ENCODE measurements around the gene PREX1.
"Not testable (repeated sequence)": the region's sequence is repeated elsewhere in the genome, so short reads cannot be mapped to it uniquely, and the experiment has no call there.

Gene PREX1

DNA sequence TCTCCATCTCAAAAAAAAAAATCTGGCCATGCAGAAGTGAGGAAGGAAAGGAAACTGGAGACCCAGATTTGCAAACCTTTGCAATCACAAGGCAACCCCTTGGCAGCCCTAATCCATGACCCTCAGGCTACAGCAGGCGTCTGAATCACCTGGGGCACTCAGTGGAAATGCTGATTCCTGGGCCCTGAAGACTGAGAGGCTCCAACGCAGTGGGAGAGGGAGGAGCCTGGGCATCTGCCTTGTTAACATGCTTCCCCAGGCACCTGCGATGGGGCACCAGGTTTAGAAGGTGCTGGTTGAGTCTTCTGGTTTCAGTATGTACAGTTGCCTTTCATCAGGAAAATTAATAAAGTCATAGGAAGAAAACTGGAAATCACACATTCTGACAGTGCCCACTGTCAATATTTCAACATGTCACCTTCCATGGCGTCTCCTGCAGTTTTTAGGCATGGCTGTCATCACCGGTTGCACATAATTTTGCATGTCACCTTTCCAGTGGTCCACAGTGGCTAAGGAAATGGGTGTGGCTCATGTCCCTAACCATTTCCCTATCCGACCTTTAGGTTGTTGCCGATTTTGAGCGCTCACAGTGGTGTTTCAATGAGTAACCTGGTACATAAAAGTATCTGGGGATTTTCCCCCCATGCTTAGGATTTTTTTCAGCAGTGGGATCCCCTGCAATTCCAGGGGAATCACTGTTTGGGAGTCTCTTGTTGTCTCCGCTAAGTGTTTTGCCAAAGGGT is 56.9 kb downstream of the PREX1 start:
- no peak for DNase-seq

DNA sequence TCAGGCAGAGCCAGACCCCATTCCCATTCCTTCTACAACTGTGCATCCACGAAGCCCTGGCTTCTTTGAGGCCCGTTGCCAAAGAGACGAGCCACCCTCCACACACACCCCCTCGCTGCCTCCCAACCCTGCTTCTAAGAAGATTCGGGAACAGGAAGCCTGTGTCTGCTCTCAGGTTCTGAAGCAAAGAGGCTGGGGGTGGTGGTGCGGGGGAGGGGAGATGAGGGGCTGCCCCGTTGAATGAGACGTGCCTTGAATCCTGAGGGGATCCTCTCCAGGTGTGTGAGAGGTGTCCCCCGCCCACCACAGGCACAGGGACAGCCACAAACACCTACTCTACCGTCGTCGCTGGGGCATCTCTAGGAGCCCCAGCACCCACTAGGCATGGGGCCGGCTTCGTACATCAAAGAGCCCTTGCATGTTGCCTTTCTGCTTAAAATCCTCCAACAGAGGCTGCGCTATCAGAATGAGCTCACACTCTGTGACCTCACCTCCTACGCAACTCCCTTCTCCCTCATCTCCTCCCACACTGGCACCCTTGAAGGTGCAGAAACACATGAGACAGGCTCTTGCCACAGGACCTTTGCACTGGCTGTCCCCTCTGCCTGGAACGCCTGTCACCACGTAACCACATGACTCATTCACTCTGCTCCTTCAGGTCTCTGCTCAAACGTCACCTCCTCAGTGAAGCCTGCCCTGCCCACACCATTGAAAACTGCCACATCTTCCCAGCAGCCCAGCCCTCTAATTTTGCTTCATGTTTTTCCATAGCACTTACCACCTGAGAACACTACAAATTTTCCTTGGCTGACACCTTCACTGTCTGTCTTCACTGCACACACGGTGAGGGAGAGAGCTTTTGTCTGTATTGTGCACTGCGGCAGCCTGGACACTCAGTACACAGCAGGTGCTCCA is 58.5 kb downstream of the PREX1 start:
- no peak for DNase-seq

DNA sequence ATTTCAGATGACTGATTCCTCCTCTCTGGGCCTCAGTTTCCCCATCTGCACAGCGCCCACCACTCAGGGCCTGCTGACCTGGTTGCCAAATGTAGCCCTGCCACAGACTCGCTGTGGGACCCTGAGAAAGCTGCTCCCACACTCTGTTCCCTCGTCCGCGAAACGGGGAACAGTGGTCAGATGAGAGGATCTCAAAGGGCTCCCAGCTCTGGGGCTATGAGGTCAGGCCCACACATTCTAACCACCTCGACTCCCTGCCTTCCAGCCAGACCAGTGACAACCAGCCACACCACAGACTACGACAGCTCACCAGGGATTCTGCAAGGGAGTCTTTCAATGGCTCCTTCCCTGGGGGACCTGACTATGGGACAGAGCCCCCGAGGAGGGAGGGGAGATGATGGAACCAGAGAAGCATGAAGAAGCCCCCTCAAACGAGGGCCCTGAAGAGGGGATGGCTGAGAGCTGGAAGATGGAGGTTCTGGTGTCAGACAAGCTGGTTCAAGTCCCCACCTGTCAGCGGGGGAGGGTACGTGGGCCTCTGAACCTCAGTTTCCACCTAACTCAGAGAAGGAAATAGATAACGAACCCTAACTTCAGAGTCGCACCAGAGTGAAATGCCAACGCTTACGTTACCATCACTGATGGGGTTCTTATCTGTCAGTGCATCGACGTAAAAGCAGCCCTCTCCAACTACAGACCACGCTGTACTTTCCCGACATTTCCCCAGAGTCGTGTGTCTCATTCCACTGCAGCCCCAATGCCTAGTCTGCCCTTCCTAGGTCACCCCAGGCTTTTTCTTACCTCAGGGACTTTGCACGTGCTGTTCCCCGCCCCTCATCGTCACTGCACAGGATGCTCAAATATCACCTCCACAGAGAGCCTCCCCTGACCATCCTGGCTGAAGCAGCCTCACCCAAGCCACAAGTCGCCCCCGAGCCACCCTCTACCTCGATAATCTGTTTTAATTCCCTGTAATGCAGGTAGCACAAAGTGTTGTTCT is 60.5 kb downstream of the PREX1 start:
- no peak for DNase-seq

DNA sequence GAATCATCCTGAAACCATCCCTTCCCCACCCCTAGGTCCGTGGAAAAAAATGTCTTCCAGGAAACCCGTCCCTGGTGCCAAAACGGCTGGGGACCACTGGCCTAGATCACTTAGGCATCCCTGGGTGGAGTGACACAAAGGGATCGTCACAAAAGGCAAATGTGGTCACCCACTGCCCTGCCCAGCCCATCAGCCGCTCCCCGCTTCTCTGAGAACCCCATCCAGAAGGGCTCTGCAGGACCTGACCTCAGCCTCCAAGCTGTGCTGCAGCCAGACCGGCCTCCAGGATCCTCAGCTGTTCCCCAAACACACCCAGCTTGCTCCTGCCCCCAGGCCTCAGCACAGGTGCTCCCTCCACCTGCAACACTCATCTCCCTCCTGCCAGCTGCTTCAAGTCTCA is 61.6 kb downstream of the PREX1 start:
- DNase-seq, result no peak

DNA sequence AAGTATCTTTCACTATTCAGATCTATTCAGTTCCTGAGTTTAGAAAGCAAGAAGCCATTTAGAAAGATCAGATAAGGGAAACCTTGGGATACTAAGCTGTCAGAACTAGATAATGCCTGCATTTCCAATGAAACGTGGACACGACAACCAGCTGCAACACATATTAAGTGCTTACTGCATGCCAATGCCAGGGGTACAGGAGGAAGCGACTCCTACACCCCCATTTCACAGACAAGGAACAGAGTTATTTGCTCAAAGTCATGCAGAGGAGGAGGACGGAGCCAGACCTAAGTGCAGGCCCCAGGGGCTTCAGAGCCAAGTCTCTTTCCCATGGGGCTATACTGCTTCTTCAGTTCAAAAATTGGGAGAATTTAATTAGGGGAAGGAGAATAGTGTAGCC is 62.4 kb downstream of the PREX1 start:
- no peak for DNase-seq

DNA sequence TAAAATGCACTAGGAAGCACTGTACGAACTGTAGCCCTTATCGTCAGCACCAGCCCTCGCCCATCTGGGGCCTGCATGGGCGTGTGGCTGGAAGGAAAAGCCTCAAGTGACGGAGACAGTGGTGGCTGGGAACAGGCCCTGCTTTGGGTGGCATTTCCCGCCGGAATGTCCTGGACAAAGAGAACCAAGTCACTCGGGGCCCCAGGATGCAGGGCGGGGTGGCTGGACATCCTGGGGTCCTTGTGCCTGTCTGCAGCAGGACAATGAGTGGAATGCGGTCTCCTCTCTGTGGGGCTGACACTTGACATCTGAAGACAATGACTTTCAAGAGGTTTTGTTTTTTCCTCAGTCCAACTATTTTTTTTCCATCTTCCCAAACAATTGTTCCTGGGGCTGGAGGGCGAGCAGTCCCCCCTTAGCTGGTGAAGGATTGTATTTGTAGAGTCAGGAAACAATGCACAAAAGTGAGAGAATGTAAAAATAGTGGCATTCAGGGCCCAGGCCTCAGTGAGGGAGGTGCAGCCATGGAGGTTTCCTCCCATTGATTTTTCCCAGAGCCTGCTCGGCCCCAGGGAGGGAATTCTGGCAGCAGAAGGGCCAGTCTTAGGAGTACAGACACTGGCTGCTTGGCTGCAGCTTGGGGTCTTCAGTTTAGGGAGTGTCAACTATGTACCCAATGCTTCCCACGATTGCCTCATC is 64.4 kb downstream of the PREX1 start:
- no peak for DNase-seq

DNA sequence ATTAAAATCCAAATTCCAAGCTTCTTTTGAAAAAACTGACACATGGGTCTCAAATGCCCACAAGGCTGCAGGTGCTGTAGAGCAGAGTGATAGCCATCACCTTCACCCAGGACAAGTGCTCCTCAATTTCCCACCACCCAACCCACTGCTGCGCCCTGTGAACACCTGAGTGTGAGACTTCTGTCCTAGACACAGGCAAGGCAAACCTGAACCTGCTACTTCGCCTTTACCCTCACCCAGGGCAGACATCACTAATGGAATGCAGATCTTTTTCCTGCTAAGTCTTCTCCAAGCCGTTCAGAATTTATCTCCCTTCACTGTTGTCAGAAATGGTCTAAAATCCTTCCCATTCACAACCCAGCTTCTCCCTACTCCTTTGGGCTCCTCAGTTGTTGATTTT is 65.9 kb downstream of the PREX1 start:
- DNase-seq, result no peak

DNA sequence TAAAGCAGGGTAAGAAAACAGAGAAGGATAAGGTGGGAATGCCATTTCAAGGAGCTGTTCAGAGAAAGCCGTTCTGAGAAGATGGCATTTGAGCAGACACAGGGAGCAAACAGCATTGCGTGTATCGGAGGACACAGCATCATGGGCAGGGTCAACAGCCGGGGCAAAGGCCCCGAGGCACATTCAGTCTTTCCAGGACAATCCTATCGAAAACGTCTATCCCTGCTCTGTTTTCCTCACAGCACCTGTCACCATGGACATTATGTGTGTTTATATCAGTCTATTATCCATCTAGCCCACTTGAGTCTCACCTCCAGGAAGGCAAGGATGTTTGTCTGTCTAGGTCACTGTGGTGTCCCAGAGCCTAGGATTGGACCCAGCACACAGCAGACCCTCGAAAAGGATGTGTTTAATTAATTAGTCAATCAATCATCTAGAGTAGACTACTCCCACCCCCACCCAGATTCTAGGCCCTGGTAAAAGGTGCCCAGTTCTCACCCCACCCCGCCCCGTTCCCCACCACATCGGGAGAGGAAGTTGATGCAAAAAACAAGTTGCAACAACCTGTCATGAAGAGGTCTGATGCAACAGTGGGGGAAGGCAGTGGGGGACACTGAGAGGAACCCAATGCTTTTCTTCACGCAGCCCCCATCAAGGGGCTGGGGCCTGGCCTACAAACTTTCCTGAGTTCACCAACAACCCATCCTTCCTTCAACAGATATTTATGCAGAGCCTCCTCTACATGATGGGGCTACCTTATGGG is 66.6 kb downstream of the PREX1 start:
- no peak for DNase-seq

DNA sequence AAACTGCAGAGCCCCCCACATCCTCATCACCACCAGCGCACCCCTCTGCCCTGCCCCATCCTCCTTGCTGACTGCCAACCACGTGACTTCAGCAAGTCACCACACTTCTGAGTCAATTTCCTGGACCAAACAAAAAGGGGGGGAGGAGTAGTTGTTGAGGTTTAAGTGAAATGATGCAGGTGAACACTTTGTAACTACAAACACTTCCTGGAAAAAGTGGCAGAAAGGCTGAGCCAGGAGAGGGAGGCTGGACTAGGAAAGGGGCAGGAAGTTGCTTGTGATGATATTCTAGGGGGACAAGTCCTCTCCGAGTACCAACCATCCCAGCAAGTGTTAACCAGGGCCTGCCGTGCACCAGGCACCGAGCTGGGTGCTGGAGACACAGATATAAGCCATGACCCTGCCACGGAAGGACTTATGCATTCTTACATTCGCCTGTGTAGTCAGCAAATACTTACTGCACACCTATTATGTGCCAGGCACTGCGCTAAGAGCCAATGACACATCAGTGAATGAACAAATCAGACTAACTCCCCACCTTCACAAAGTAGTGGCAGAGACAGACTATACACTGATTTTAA is 67.3 kb downstream of the PREX1 start:
- no peak for DNase-seq

DNA sequence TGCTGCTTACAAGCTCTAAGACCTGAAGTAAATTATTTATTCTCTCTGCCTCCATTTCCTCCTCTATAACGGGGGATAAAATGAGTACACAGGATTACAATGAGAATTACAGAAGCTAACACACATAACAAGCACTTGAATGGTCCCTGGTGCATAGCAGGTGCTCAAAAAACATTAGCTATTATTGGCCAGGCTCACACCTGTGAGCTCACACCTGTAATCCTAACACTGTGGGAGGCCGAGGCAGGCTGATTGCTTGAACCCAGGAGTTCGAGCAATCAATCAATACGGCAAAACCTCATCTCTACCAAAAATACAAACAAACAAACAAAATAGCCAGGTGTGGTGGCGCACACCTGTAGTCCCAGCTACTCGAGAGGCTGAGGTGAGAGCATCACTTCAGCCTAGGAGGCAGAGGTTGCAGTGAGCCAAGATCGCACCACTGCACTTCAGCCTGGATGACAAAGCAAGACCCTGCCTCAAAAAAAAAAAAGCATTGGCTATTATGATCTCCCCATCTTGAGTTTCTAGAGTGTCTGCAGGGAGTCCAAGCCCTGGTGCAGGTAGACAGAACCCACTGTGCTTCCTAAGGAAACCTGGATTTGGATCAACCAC is 68.1 kb downstream of the PREX1 start:
- no peak for DNase-seq

DNA sequence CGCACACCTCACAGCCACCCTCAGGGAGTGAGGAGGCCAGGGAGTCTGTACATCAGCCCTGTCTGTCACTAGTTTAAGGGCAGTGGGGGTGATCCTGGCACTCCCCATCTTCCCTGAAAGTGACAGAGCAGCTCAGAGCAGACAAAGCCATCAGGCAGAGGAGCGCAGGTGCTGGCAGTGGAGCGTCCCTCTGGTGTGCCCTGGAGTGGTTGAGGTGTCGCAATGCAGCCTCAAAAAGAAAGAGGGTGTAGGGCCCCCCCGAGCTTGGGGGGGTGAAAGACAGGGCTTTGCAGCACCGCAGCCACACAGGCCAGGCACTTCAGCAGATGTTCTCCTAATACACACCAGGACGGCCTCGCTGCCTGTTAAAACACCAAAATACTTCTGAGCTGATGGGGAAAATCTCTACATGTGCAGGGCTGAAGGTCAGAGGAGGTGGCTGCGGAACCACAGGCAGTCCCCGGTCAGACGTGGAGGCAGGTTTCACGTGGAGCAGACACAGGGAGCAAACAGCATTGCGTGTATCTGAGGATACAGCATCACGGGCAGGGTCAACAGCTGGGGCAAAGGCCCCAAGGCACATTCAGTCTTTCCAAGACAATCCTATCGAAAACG is 69.5 kb downstream of the PREX1 start:
- no peak for DNase-seq

DNA sequence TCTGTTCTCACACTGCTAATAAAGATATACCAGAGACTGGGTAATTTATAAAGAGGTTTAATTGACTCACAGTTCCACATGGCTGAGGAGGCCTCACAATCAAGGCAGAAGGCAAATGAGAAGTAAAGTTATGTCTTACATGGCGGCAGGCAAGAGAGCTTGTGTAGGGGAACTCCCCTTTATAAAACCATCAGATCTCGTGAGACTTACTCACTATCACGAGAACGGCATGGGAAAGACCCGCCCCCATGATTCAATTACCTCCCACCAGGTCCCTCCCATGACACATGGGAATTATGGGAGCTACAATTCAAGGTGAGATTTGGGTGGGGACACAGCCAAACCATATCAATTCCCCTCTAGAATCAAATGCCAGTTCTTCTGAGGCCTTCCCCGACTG is 71.0 kb downstream of the PREX1 start:
- not testable (repeated sequence) for DNase-seq

DNA sequence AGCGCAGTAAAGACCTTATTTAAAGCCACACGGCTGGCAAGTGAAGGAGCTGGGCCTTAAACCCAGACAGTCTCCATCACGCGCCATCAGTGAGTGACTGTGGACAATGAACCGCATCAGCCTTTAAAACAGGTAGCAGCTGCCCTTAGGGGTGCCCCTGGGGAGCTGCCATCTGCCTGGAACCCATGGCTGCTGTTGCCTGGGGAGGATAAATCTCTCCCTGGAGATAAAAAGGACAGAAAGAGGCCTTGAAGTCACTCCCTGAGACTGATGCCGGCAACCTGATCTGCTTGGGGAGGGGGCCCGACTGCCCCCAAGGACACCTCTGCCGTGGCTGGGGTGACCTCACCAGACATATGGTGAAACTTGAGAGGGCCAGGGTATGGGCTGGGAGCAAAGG is 73.5 kb downstream of the PREX1 start:
- peak; percentile 12 for DNase-seq

DNA sequence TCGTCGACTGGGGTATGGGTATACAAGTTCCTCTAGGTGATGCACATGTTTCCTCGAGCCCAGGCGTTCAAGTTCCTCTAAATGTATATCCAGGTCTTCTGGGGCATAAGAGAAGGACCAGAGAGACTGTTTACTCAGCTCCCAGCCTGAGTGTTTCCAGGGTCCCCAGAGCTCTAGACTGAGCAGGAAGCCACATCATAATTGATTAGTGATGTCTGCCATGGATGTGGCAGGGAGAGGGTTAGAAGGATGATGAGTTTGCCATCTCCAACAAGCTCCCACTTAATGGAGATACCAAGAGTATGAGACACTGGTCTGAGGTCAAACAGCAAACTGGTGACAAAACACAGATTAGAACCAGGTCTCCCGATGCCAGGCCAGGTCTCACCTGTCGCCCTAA is 74.8 kb downstream of the PREX1 start:
- DNase-seq, result no peak

DNA sequence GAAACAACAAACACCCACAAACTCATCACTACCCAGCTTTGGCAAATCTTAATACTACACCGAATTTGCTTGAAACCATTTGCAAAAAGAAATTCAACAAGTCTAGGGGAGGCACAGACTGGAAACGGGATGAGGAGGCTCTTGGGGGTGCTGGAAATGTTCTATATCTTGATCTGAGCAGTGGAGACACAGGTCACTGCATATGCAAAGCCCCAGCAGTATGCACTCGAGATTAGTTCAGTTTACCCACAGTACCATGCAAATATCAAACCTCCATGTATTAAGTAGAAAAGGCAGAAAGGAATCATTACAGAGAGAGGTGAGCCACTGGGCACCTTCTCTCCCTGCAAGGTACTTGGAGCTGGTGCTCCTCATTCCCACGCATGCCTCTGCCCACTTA is 75.9 kb downstream of the PREX1 start:
- DNase-seq, result peak; percentile 93

DNA sequence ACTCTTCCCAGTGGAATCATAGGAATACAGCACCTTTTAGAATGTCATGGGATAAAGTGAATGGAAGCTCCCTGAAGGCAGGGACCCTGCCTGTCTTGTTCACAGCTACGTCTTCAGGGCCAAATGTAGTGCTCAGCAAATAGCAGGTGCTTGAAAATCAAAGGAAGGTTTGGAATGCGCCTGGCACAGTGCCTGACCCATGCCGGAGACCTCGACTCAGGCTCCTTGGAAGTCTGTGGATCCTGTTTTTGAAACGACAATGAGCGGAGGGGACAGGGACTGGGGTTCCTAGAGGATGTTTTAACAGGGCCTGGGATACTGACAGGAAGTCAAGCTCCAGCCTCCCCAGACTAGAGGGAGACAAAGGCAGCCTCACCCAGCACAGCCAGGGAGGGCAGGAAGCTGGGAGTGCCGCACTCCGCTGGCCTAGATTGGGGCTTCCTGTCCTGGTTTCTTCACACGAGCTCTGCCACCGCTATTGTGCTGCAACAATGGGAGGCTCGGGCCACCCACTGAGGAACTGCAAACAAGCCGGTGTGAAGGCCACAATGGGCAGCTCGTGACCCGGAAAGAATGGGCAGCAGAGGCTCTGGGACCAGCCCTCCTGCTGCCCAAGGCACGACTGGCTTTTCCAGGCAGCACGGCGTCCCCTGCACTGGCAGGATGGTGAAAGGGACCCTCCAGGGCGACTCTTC is 76.7 kb downstream of the PREX1 start:
- no peak for DNase-seq

DNA sequence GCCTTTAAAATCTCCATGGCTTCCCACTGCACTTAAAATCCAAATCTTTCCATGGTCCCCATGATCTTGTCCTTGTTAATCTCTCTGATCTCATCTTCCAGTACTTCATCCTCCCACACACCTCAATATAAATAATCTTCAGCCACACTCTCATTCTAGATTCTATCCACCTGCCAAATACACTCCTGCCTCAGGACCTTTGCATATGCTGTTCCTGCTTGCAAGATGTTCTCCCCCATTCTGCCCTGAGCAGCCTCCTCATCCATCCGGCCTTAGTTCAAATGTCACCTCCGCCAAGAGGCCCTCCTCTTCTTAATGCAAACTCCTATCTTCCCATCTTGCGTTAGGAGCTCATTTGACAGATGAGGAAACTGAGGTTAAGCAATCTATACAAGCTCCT is 77.4 kb downstream of the PREX1 start:
- no peak for DNase-seq

DNA sequence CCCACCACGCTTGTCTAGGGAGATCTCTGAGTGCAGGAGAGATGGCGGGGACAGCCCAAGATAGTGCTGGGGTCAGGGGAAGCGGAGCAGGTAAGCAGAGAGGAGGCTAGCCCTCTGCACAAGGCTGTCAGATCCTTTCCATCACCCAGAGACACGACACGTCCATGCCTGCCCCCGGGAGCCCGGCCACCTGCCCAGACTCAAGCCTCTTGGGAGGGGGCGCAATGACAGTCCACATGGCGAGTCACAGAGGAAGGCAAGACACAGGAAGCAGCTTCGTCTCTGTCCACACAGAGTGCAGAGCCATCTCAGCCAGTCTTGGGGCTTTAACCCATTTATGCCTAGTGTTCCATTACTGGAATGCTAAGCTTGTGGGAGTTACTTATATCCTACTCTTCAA is 78.4 kb downstream of the PREX1 start:
- DNase-seq, result no peak

DNA sequence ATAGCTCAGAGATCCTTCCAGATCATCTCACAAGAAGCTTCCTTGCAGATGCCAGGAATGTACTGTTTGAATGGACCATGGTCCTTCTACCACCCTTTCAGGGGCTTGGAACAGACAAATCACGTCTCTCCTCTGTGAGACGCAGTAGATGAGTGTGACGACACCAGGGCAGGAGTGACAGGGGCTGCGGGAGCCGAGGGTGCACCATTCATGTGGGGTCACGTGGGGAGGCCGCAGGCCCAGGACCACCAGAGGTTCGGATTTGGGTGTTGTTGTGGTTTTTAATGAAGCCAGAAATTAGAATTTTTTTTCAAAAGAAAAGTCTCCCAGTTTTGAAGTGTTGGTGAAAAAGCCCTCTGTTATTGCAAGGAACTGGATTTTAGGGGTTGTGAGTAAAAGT is 79.2 kb downstream of the PREX1 start:
- DNase-seq, result no peak
